GM19467 (cell line): ENCODE data around the gene WDR31.

ENCODE experiments used
- ATAC-seq: cut with Tn5 transposase; IDR thresholded peaks from one replicate; pipeline ENCODE4 v1.9.1; 2021; ENCODE audit warnings: mild to moderate bottlenecking, moderate library complexity; ENCODE audit not compliant: unreplicated experiment

Gene WDR31

GRCh38 chr9:113341712-113342410 is 1.8 kb upstream of the WDR31 start:
- no peak for ATAC-seq

DNA sequence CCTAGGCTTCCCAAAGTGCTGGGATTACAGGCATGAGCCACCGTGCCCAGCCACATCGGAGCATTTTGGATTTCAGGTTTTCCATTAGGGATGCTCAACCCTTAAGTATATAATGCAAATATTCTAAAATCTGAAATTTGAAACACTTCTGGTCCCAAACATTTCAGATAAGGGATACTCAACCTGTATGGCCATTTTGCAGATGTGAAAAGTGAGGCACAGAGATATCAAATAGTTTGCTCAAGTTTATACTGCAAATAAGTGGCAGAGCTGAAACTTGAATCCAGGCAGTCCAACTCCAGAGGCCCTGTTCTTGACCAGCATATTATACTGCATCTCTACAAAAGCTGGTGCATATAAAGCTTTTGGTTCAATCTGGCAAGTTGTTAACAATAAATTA is 2.4 kb downstream of the WDR31 start:
- no peak for ATAC-seq

DNA sequence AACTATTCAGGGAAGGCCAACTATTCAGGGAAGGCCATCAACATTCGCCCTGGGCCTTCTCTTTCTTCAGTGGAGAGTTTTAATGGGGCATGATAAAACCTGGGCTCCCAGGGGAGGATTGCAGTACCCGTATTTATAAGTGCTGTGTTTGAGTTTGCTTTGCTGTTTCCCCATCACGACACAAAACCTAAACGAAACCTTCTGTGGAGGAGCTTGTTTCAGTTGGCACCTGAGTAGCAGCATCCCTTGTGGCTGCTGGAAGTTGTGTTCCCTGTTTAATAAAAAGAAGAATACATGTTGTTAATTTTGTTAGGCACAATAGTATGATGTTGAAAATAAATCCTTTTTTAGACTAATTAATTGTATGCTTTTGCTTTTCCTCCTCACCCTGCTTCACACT is 8.3 kb downstream of the WDR31 start:
- no peak for ATAC-seq

DNA sequence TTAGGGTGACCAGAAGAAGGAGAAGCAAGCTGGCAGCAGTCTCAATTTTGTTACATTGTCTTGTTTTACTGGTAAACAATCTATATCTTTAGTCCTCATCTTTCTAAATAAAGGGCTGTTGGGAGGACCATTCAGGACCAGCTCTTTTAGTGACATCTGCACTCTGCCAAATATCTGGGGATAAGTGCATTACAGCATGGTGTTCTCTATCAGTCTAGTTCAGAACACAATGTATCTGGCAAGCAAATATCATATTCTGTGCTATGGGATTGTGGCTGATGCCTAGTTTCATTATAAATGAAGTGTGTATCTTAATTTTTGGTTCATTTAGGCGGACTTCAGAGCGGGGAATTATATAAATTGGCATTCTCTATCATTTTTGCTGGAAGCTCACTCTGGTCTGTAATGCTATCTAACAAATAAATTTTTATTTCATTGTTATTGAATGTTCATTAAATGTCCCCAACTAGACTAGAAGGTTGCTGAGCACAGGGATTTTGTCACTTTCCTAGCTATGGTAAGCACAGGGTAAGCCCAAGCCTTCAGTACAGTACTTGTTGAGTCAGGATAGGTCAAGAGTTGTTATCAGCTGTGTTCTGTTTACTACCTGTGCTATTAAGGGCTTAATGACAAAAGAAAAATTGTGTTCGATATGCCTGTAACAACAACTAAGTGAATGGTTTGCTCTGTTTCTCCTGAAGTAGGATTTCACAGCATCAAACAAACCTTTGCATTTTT is 11.9 kb downstream of the WDR31 start:
- no peak for ATAC-seq

DNA sequence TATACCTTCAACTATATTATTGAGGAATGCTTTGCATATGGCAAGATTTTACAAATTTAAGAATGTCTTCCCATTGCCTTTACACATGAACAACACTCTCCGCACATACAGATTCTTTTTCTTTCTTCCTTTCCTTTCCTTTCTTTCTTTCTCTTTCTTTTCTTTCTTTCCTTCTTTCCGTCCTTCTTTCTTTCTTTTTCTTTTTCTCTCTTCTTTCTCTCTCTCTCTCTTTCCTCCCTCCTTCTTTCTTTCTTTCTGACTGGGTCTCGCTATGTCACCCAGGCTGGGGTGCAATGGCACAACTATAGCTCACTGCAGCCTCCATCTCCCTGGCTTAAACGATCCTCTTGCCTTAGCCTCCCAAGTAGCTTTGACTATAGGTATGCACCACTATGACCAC is 13.8 kb downstream of the WDR31 start:
- ATAC-seq: no peak

DNA sequence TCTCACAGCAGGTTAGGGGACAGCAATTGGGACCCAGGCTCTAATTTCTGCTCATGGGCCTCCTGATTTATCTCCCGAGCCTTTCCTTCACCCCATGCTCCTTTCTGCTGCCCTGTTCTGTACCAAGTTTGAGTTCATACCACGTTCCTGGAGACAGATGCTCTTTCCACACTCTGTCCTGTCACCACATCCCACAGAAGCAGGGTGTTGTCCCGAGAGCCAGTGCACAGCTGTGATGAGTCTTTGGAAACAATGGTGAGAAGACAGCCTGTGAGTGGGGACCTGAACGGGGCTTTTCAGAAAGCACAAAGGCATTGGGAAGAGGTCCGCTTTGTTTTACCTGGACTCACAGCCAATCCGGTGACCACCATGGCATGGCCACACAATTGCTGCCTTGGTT is 17.4 kb downstream of the WDR31 start:
- ATAC-seq: no peak

DNA sequence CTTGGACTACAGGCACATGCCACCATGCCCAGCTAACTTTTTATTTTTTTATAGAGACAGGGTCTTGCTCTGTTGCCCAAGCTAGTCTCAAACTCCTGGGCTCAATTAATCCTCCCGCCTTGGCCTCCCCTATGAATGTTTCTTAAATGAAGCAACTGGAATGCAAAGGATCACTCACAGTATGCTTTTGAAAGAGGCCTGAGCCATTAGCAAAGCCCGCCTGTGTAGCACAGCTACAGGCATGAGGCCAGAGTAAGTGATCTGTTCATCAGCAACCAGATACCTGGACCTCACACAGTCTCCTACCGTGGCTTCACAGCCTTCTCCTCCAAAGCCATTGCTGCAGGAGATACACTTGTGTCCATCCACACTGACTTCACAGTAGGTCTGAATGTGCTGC is 20.0 kb downstream of the WDR31 start:
- ATAC-seq: no peak

GRCh38 chr9:113319054-113319453 is 21.0 kb downstream of the WDR31 start:
- ATAC-seq: no peak

- no peak for ATAC-seq
Measured at GRCh38 chr9:113317777-113318176, 22.3 kb downstream of the WDR31 start.

- no peak for ATAC-seq
Measured at GRCh38 chr9:113316030-113316429, 24.0 kb downstream of the WDR31 start.

GRCh38 chr9:113315231-113315630 is 24.8 kb downstream of the WDR31 start:
- ATAC-seq: no peak

DNA sequence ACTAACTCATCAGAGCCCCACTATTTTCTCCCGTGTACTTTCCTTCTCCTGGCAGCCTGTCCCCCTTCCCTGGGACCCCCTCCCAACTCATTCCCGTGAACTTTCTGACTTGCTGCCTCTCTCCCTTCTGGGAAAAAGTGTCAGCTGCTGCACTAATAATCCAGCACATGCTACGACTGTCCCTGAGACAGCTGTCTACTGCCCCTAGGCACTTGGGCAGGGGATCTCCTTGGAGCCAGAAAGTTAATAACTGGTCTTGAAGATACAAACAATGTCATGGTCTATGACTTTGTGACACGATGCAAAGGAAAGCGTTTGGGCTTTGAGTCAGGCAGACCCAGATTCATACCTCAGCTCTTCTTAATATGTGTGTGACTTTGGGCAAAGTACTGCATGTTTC is 26.8 kb downstream of the WDR31 start:
- no peak for ATAC-seq

DNA sequence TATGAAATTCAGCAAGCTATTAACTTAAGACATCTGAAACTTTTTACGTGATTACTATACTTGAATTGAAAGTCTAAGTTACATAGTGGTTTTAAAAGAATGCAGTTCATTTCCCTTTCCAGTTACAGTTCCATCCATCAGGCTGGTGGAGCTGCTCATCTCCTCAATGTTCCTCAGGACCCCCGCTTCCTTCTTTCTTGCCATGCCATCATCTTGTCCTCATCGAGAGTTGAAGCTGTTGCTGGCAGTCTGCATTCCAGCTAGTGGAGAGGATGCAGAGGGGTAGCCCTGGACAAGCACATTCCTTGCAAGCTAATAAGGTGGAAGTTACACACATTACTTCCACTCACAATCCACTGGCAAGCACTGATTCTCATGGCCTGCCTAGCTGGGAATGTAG is 28.1 kb downstream of the WDR31 start:
- ATAC-seq: no peak

DNA sequence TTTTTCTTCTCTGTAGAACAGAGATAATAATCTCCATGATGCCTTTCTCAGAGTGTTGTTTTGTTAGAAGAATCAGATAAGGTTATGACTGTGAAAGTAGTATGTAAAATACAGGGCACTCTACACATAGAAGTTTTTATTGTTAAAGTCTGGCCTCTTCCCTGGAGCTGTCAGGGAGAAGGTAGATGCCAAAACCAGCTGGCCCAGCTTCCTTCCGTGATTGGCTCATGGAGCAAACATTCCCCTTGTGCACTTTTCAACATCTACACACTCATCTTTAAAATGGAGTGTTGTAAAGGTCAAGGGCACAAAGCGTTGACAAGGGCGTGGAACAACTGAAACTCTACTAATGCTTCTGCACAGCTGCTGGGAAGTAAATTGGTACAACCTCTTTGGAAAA is 29.5 kb downstream of the WDR31 start:
- ATAC-seq: no peak

- ATAC-seq: no peak
Measured at GRCh38 chr9:113309204-113309813, 30.8 kb downstream of the WDR31 start.

- ATAC-seq: no peak
Measured at GRCh38 chr9:113307396-113307975, 32.6 kb downstream of the WDR31 start.

- no peak for ATAC-seq
Measured at GRCh38 chr9:113306566-113306965, 33.5 kb downstream of the WDR31 start.

- ATAC-seq: no peak
Measured at GRCh38 chr9:113302792-113303418, 37.2 kb downstream of the WDR31 start, which contains the start of gene RNF183. Gene RNF183 (minus strand): TSS chr9:113303376. CDS start chr9:113298184, 5,192 bp downstream.

DNA sequence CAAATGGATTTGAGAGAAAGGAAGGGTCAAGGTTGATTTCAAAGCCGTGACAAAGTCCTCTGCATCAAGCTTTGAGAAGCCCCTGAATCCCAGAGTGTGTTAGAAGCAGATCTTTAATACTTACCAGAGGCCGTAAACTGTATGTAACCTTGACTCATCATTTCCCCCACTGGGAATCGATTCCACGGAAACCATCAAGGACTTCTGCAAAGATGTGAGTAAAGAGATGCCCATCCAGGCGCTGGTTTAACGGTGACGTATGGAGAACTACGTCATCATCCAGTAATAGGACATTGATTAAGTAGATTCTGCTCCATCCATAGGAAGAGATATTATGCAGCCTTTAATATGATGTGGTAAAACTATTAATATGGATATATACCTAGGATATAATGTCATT is 38.5 kb downstream of the WDR31 start:
- no peak for ATAC-seq

GRCh38 chr9:113299800-113300292 is 40.2 kb downstream of the WDR31 start:
- ATAC-seq: no peak
